A549 (cell line): ENCODE results near the gene DYNC1I1. TPM values are rescaled to one million over a fixed set of nuclear protein-coding genes. Genes with fewer than 3 reads are reported as not detected.

ENCODE experiments used
- ATAC-seq, 2 experiments: fragments of 200-7000 bp in 1 of 2; fragments of >200 bp in 1 of 2; cut with Nextera tagmentation in 1 of 2; cut with Tn5 transposase in 1 of 2; 3 replicates each; pipeline versions ENCODE4 v1.8.0 to v1.9.1; 2018 to 2020; ENCODE audit warnings: mild to moderate bottlenecking in 1 of 2, moderate library complexity in 1 of 2
- CTCF ChIA-PET: fragments of 300-600 bp; sonication (Branson Sonifier 250); formaldehyde crosslinking; extraction: SDS; loops from one replicate; lab custom pipeline; 2021; ENCODE audit warnings: antibody characterized with exemption, inconsistent platforms; lab: Yijun Ruan, JAX
- POLR2A ChIA-PET: fragments of 350-600 bp; formaldehyde crosslinking; extraction: SDS; loops from one replicate; lab custom pipeline; 2021; ENCODE audit warnings: antibody characterized with exemption, inconsistent platforms; lab: Yijun Ruan, JAX
- DNase-seq, 2 experiments: peaks; one replicate each; pipeline versions ENCODE4 v3.0.0 to v3.0.0-alpha.2; 2011 to 2016; ENCODE audit warnings: low read depth in 1 of 2, low spot score in 1 of 2
- FAIRE-seq: peaks from 2 replicates; lab custom pipeline; 2011; peaks lifted over from hg19 to GRCh38; lab: Jason Lieb, UNC
- H3K27ac ChIP-seq, 2 experiments: fragments of >200 bp; sonication (Bioruptor Twin); formaldehyde crosslinking; 3 replicates each; pipeline ENCODE4 v1.5.1; 2016 to 2017
- H3K4me1 ChIP-seq: fragments of >200 bp; sonication (Bioruptor Twin); formaldehyde crosslinking; 3 replicates; pipeline ENCODE4 v1.6.1; 2016
- H3K4me2 ChIP-seq: fragments of >200 bp; sonication (Bioruptor Twin); formaldehyde crosslinking; 3 replicates; pipeline ENCODE4 v1.6.1; 2016
- H3K4me3 ChIP-seq: fragments of >200 bp; sonication (Bioruptor Twin); formaldehyde crosslinking; 3 replicates; pipeline ENCODE4 v1.5.1; 2016
- H3K9me3 ChIP-seq: fragments of >200 bp; sonication (Bioruptor Twin); formaldehyde crosslinking; 3 replicates; pipeline ENCODE4 v1.6.1; 2016
- BHLHE40 ChIP-seq: IDR thresholded peaks from 2 replicates; pipeline ENCODE4 v1.6.1; 2012; ENCODE audit warnings: low read depth, low read length, inconsistent platforms
- CTCF ChIP-seq: fragments of >200 bp; sonication (Bioruptor Twin); formaldehyde crosslinking; IDR thresholded peaks from 3 replicates; pipeline ENCODE4 v1.5.1; 2016
- ESRRA ChIP-seq: fragments of 150-350 bp; IDR thresholded peaks from 2 replicates; pipeline ENCODE4 v1.6.1; 2014; ENCODE audit warnings: mild to moderate bottlenecking, low read length, borderline replicate concordance
- GATA3 ChIP-seq: IDR thresholded peaks from 2 replicates; pipeline ENCODE4 v1.6.1; 2012; ENCODE audit warnings: borderline replicate concordance
- HEYL ChIP-seq: fragments of 250-450 bp; sonication (Bioruptor Pico); IDR thresholded peaks from 2 replicates; pipeline ENCODE4 v1.8.0; 2021; ENCODE audit warnings: mild to moderate bottlenecking, moderate library complexity
- HOXA7 ChIP-seq: fragments of 250-450 bp; sonication (Bioruptor Pico); IDR thresholded peaks from 2 replicates; pipeline ENCODE4 v1.5.0; 2020; ENCODE audit warnings: mild to moderate bottlenecking, moderate library complexity
- HOXB13 ChIP-seq: fragments of 250-450 bp; sonication (Bioruptor Pico); IDR thresholded peaks from 2 replicates; pipeline ENCODE4 v1.5.0; 2020; ENCODE audit warnings: low read depth, mild to moderate bottlenecking, moderate library complexity
- NFE2L2 ChIP-seq: fragments of 150-350 bp; conservative IDR thresholded peaks from 2 replicates; pipeline ENCODE4 v1.6.1; 2014; ENCODE audit warnings: low read length
- NPAS2 ChIP-seq: fragments of 250-450 bp; sonication (Bioruptor Pico); IDR thresholded peaks from 2 replicates; pipeline ENCODE4 v1.8.0; 2022; ENCODE audit warnings: mild to moderate bottlenecking, moderate library complexity, borderline replicate concordance
- NR3C1 ChIP-seq: fragments of >200 bp; sonication (Bioruptor Twin); formaldehyde crosslinking; IDR thresholded peaks from 3 replicates; pipeline ENCODE4 v1.6.1; 2017
- RAD21 ChIP-seq, 2 experiments: fragments of >200 bp in 1 of 2; sonication (Bioruptor Twin) in 1 of 2; formaldehyde crosslinking in 1 of 2; IDR thresholded peaks in 1 of 2; conservative IDR thresholded peaks in 1 of 2; 2 replicates in 1 of 2; 3 replicates in 1 of 2; pipeline ENCODE4 v1.6.1; 2012 to 2018; ENCODE audit warnings: inconsistent platforms in 1 of 2
- RCOR1 ChIP-seq: fragments of 150-350 bp; IDR thresholded peaks from 2 replicates; pipeline ENCODE4 v1.6.1; 2014; ENCODE audit warnings: antibody characterized with exemption, low read length, low read depth
- REST ChIP-seq: fragments of 200-600 bp; sonication (generic); IDR thresholded peaks from 2 replicates; pipeline ENCODE4 v1.6.1; 2016; ENCODE audit warnings: antibody characterized with exemption, mild to moderate bottlenecking, moderate library complexity
- RFX5 ChIP-seq: fragments of 450-650 bp; IDR thresholded peaks from 2 replicates; pipeline ENCODE4 v1.7.1; 2014; ENCODE audit warnings: antibody characterized with exemption, mild to moderate bottlenecking, moderate library complexity
- SMC3 ChIP-seq: fragments of >200 bp; sonication (Bioruptor Twin); formaldehyde crosslinking; IDR thresholded peaks from 3 replicates; pipeline ENCODE4 v1.6.1; 2018; ENCODE audit warnings: inconsistent platforms
- SREBF2 ChIP-seq: fragments of 450-650 bp; IDR thresholded peaks from 2 replicates; pipeline ENCODE4 v1.6.1; 2014; ENCODE audit warnings: mild to moderate bottlenecking, moderate library complexity
- ZNF302 ChIP-seq: fragments of 250-450 bp; sonication (Bioruptor Pico); IDR thresholded peaks from 2 replicates; pipeline ENCODE4 v1.9.0; 2021; ENCODE audit warnings: inconsistent platforms, mild to moderate bottlenecking, moderate library complexity
- ZSCAN20 ChIP-seq: fragments of 250-450 bp; sonication (Bioruptor Pico); IDR thresholded peaks from 2 replicates; pipeline ENCODE4 v1.8.0; 2022; ENCODE audit warnings: mild to moderate bottlenecking, moderate library complexity
- WGBS: methylation state at CpG from one replicate; pipeline ENCODE4 v1.1.6; 2017; ENCODE audit errors: missing lambda C conversion rate; 5-methylcytosine and 5-hydroxymethylcytosine counted together
- polyA plus RNA-seq, 4 experiments: library from polyadenylated mRNA; depleted of rRNA in 3 of 4; stranded (reverse); fragments of >200 nt; fragmentation: RNase III in 1 of 4; extraction: RNeasy Plus Mini Kit Qiagen cat#74134 plus additional on column Dnase treatment in 1 of 4; gene quantifications; 2 replicates in 3 of 4; 3 replicates in 1 of 4; pipeline ENCODE4 v1.2.3, GENCODE V29; 2011 to 2017
- TF ChIP-seq, protein P1 (sequence below): fragments of 450-650 bp; IDR thresholded peaks from 2 replicates; pipeline ENCODE4 v1.6.1; 2014; ENCODE audit warnings: antibody characterized with exemption
- TF ChIP-seq, protein P2 (sequence below): IDR thresholded peaks from 2 replicates; pipeline ENCODE4 v1.6.1; 2012
- TF ChIP-seq, protein P3 (sequence below): IDR thresholded peaks from 2 replicates; pipeline ENCODE4 v1.6.1; 2012; ENCODE audit warnings: low read depth, borderline replicate concordance

The DYNC1I1 gene
- polyA plus RNA-seq, 2 of the 4 experiments (the other 2 are of a cell fraction), result 0.04 TPM; not detected in 1

DNA sequence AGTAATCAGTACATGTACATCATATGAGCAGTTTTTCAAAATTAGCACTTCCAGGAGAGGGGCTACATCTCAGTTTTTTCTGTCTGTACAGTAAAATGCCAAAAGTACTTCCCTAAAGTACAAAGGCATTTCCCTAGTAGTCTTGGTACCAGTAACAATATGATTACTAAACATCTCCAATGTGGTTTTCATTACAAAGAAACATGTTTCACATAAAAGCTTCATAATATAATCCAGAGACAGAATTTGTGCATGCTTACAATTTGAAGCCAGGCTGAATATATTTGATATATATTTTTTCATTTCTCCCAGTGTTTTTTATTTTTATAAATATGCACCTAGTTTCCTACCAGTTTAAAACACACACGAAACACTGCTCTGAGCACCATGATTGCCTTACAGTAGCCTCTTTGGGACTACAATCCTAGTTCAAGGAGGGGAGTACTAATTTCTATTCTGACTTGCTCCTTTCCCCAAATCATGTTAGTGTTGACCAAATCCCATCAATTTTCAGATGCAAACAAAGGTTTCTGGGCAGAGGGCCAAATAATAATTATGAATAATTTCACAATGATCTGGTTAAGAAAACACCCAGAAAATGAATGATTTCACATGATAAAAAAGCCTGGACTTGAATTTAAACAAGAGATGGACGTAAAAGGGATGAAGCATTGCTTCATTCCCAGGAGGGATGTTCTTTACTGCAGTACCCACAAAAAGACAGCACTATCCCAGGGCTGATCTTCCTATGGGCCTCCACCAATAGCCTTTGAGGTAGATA, 348.3 kb downstream of the DYNC1I1 start:
- 93% methylated on average over 2 of the region's 2 CpGs for WGBS
- no peak for FAIRE-seq
- H3K27ac ChIP-seq, result no peak overlapping the region
- no peaks in the 10 kb centered on the region for H3K9me3 ChIP-seq
- no peak overlapping the region for H3K4me2 ChIP-seq
- DNase-seq, result no peak
- no peak for TF ChIP-seq NPAS2 (CRISPR knock-in tag)
- no peak for TF ChIP-seq BHLHE40
- no peak for TF ChIP-seq NR3C1
- no peak for TF ChIP-seq SMC3
- no peak for TF ChIP-seq HEYL (CRISPR knock-in tag)
- no peak for TF ChIP-seq NFE2L2
- no peak for TF ChIP-seq ZSCAN20 (CRISPR knock-in tag)
- TF ChIP-seq, all 56 proteins: peak for 0
- ChIA-PET CTCF (no interaction called here), POLR2A (no interaction called here)
- ATAC-seq, result no peak
- H3K4me3 ChIP-seq, result no peak overlapping the region
- no peaks in the 10 kb centered on the region for H3K4me1 ChIP-seq

DNA sequence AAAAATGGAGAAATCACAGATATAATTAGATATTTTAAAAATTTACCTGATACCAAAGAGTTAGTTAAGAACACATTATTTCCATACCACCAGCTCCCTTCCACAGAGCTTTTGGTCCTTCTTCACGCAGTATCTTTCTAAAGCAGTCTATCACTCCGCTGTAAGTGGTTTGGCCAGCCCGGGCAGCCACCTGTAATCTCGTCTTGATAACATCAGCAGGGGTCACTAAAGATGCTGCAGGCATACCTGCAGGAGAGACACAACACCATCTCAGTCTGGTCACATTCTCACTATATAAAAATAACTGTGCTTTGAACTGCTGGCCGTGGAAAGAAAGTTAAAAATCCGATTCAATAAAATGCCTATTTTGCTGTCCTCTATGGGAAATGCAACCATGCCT, 349.4 kb downstream of the DYNC1I1 start:
- ATAC-seq (no peak), FAIRE-seq (no peak), DNase-seq (no peak)
- CTCF ChIA-PET, result no interaction called here
- no peak overlapping the region for H3K4me2 ChIP-seq
- no peak overlapping the region for H3K27ac ChIP-seq
- peaks cover 8% of the 10 kb centered on the region for H3K4me1 ChIP-seq
- H3K4me3 ChIP-seq, result no peak overlapping the region
- 83% methylated on average over 6 of the region's 6 CpGs for WGBS
- H3K9me3 ChIP-seq, result no peaks in the 10 kb centered on the region
- TF ChIP-seq HEYL (CRISPR knock-in tag) (no peak), RAD21 (conservative IDR thresholded peaks at IDR 0.05 in 1 of 2, IDR thresholded peaks at IDR 0.05 in 1 of 2) (no peak), ZSCAN20 (CRISPR knock-in tag) (no peak), HOXA7 (CRISPR knock-in tag) (no peak), GATA3 (no peak), RCOR1 (no peak), HOXB13 (CRISPR knock-in tag) (no peak), CTCF (no peak), ESRRA (no peak), ZNF302 (CRISPR knock-in tag) (no peak), REST (no peak), RFX5 (no peak), SREBF2 (no peak)
- TF ChIP-seq, protein P1, sequence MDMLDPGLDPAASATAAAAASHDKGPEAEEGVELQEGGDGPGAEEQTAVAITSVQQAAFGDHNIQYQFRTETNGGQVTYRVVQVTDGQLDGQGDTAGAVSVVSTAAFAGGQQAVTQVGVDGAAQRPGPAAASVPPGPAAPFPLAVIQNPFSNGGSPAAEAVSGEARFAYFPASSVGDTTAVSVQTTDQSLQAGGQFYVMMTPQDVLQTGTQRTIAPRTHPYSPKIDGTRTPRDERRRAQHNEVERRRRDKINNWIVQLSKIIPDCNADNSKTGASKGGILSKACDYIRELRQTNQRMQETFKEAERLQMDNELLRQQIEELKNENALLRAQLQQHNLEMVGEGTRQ, result no peak
- TF ChIP-seq, protein P2, sequence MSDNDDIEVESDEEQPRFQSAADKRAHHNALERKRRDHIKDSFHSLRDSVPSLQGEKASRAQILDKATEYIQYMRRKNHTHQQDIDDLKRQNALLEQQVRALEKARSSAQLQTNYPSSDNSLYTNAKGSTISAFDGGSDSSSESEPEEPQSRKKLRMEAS, result no peak
- TF ChIP-seq, protein P3, sequence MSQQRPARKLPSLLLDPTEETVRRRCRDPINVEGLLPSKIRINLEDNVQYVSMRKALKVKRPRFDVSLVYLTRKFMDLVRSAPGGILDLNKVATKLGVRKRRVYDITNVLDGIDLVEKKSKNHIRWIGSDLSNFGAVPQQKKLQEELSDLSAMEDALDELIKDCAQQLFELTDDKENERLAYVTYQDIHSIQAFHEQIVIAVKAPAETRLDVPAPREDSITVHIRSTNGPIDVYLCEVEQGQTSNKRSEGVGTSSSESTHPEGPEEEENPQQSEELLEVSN, result no peak
- POLR2A ChIA-PET, result no interaction called here
